NCI-H510A (cell line): ENCODE results near the gene CAPN11.

Source experiments
- DNase-seq: peaks from one replicate; lab custom pipeline; 2025; lab: John Stamatoyannopoulos, UW

CAPN11 gene

GRCh38 chr6:44156494-44157151, 2.0 kb upstream of the CAPN11 start:
- no peak for DNase-seq

DNA sequence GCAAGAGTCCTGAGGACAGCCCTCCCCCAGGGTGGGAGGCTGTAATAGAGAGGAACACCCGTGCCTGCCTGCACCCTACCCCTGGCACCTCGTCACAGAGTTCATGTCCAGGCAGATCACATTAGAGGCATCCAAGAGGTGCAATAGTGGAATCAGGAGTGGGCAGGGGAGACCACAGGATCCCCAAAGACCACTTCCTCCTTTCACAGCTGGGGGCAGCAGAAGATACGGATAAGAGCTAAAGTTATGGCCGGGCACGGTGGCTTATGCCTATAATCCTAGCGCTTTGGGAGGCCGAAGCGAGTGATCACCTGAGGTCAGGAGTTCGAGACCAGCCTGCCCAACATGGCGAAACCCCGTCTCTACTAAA, 1.5 kb upstream of the CAPN11 start:
- DNase-seq = no peak

GRCh38 chr6:44161997-44162338, 3.3 kb downstream of the CAPN11 start:
- no peak for DNase-seq

DNA sequence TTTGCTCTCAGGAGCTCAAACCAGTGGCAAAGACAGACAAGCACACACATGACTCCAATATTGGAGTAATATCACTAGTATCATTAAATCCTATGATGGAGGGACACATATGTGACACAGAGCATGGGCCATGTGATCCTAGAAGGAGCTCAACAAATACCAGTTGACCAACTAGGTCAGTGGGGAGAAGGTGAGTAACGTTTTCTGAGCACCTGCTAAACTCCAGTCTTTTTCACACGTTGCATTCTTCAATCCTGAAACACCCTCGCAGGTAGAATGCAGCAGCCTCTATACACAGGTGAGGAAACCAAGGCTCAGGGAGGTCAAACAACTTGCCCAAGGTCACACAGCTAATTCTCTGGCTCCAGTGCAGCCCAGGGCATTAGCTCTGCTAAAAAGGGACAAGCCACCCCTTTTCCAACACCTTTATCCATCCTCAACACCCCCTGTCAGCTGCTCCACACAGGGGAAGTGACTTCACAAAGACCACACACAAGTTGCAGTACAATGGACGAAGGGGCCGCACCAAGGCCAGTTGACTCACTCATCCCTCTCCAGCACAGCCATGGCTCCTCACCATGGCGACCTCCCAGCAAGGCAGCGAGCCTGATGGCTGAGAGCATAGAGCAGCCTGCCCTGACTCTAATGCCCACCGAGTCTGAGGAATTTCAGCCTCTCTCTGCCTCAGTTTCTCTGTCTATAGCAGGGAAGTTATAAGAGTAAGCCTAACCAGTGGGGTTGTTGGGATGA, 4.4 kb downstream of the CAPN11 start:
- DNase-seq = no peak

- DNase-seq = no peak
Observed at GRCh38 chr6:44166116-44166515, 7.5 kb downstream of the CAPN11 start.

- no peak for DNase-seq
Observed at GRCh38 chr6:44166591-44167184, 8.1 kb downstream of the CAPN11 start.

DNA sequence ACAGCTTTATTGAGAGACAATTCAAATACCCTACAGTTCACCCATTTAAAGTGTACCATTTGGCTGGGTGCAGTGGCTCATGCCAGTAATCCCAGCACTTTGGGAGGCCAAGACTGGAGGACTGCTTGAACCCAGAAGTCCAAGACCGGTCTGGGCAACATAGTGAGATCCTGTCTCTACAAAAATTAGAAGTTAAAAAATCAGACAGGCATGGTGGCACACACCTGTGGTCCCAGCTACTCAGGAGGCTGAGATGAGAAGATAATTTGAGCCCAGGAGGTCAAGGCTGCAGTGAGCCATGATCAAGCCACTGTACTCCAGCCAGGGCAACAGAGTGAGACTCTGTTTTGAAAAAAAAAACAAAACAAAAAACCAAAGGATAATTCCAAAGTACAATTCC, 8.9 kb downstream of the CAPN11 start:
- DNase-seq = no peak

GRCh38 chr6:44169154-44169553, 10.5 kb downstream of the CAPN11 start:
- no peak for DNase-seq

- no peak for DNase-seq
Observed at GRCh38 chr6:44169886-44170570, 11.4 kb downstream of the CAPN11 start.

- no peak for DNase-seq
Observed at GRCh38 chr6:44171899-44172546, 13.4 kb downstream of the CAPN11 start.

- DNase-seq = peak; percentile 30
Observed at GRCh38 chr6:44172731-44173500, 14.3 kb downstream of the CAPN11 start.

- DNase-seq = no peak
Observed at GRCh38 chr6:44176130-44176761, 17.6 kb downstream of the CAPN11 start.

DNA sequence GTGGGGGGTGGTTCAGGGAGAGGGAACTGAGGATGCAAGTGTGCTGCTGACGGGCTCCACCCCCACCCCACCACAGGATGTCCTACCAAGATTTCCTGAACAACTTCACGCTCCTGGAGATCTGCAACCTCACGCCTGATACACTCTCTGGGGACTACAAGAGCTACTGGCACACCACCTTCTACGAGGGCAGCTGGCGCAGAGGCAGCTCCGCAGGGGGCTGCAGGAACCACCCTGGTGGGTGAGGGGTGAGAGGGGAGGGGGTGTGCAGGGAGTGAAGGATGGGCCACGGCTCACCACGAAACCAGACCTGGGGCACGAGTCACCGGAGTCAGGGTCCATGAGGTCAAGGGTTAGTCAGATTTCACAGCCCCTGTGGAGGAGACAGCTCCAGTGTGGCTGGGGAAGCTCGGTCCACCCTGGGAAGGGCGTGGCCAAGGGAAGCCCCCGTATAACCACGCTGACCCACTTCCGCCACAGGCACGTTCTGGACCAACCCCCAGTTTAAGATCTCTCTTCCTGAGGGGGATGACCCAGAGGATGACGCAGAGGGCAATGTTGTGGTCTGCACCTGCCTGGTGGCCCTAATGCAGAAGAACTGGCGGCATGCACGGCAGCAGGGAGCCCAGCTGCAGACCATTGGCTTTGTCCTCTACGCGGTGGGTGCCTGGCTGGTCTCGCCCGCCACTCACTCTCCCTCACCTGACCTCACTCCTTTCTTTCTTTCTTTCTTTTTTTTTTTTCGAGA, 18.3 kb downstream of the CAPN11 start:
- no peak for DNase-seq

DNA sequence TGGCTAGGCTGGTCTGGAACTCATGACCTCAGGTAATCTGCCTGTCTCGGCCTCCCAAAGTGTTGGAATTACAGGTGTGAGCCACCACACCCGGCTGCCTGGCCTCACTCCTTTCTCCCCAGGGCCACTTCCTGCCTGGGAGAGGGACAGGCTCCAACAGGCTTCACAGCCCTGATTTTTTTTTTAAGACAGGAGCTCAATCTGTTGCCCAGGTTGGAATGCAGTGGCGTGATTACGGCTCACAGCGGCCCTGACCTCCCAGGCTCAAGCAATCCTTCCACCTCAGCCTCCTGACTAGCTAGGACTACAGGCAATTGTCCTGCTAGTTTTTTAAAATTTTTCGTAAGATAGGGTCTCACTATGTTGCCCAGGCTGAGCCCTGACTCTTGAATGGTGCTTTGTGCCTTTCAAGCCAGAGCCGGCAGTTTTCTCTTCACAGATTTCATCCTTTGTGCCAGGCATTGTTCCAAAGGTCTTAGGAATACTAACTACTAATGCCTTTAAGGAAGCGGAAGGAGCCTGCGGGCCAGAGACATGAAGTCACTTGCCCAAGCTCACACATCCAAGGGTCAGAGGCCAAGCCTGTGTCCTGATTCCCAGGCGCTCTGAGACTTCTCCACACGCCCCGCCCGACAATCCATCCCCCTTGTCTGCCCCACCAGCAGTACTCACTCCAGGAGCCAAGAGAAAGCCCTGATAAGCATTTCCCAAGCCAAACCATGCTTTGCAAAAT, 19.2 kb downstream of the CAPN11 start:
- no peak for DNase-seq

- no peak for DNase-seq
Observed at GRCh38 chr6:44178424-44179071, 19.9 kb downstream of the CAPN11 start.

DNA sequence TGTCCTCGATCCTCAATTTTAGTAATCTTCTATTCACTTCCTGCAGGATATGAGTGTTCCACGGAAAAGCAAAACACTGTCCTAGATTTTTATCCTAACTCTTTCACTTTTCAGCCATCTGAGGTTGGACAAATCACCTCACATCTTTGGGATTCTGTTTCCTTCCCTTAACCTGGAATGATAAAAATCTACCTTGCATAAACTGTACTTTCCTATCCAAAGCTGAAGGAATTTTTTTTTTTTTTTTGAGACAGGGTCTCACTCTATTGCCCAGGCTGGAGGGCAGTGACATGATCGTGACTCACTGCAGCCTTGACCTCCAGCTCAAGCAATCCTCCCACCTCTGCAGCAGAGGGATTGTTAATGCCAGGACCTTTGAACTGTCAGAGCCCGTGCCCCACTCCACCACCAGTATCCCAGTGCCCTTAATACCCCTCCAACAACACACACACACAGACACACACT, 20.5 kb downstream of the CAPN11 start:
- no peak for DNase-seq

- no peak for DNase-seq
Observed at GRCh38 chr6:44179648-44180047, 21.0 kb downstream of the CAPN11 start.

GRCh38 chr6:44180406-44180805, 21.8 kb downstream of the CAPN11 start:
- no peak for DNase-seq

- DNase-seq = no peak
Observed at GRCh38 chr6:44180886-44181285, 22.3 kb downstream of the CAPN11 start.
